HG03064 (cell line): ENCODE measurements around the gene ETV7.
"Not testable (repeated sequence)": the region's sequence is repeated elsewhere in the genome, so short reads cannot be mapped to it uniquely, and the experiment has no call there.

Source experiments
- ATAC-seq: cut with Tn5 transposase; IDR thresholded peaks from one replicate; pipeline ENCODE4 v1.9.1; 2021; ENCODE audit warnings: low read depth; ENCODE audit not compliant: unreplicated experiment

The ETV7 gene

DNA sequence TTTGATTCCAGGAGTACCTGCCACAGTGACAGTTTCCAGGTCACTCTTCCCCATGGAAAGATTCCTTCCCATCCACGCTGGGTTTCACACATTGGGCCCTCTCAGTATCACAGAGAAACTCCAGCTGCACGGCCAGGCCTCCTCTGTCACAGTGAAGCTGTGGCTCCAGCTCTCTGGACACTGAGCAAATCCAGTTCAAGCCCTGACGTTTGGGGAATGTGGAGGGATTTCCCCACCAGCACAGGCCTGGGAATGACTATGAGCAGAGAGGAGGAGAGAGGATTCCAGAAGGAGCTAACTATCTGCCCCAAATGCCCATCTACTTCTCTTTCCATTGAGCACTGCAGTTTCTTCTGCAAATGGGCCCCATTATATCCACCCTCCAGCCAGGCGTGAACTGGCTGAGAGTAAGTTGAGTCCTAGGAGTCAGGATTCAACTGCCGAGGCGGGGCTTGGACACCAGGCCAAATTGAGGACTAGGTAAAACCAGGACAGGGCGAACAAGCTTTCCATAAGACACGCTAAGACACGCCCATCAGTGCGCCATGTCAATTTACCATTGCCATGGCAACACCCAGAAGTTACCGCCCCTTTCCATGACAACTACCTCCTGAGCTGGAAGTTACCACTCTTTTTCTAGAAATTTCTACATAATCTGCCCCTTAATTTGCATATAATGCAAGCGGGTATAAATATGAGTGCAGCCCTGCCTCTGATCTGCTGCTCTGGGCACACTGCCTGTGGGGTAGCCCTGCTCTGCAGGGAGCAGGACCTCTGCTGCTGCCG is 41.6 kb downstream of the ETV7 start:
- ATAC-seq = no peak

- no peak for ATAC-seq
These were observed 44.3 kb downstream of the ETV7 start for GRCh38 chr6:36343109-36343680.

- no peak for ATAC-seq
These were observed 46.6 kb downstream of the ETV7 start for GRCh38 chr6:36340618-36341454.

DNA sequence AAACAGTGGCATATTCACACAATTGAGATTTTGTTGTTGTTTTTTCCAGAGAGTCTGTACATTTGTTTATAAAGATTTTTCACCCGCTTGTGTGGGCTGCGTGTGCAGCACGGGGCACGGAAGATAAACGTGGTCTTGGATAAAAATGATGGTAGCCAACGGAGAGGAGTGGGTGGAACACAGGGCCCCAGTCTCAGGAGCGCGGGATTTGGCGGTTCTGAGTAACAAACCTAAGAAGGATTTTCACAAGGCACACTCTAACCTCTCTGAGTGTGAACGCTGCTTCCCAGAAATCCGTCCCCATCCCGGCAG is 47.2 kb downstream of the ETV7 start:
- no peak for ATAC-seq

DNA sequence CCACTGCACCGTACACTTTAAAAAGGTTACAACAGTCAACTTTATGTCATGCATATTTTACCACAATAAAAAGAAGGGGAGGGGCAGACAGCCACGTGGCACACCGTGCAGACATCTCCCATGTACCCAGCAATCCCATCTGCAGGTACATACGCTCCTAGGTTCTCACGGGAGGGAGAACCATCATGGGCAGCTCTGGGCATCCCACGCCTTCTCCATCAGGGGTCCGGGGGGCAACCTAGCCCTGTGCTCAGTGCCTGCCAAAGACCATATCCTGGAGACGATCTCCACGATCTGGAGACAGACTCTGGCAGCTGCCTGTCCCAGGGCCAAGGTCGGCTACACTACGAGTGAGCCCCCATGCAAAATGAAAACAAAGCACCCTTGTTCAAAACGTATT is 48.3 kb downstream of the ETV7 start:
- no peak for ATAC-seq

- not testable (repeated sequence) for ATAC-seq
These were observed 49.2 kb downstream of the ETV7 start for GRCh38 chr6:36338223-36338622.

GRCh38 chr6:36337814-36338213 is 49.7 kb downstream of the ETV7 start:
- no peak for ATAC-seq

GRCh38 chr6:36336779-36337241 is 50.7 kb downstream of the ETV7 start, which contains the start of gene BNIP5:
BNIP5 (minus strand) TSS chr6:36336888; CDS start chr6:36330690, 6,198 bp downstream.
- ATAC-seq = no peak

DNA sequence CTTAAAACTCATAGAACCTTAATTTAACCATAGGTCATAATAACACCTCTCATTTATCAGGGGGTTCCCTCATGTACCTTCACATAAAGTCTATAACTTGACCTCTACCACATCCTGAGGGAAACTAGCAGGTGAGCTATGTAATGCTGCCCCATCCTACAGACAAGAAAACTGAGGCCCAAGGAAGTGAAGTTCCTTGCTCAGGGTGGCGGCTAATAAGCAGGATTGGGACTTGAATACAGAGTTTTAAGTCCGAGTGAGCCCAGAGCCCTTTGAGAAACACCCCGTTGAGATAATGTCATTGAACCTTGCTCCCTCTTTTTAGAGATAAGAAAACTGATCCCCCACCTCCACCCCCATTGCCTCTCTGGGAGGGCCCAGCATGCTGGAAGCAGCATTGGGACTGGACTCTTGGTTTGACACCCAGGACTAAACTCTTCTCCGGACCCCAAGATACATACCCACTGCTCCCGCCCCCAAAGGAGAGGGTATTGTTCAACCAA is 51.2 kb downstream of the ETV7 start:
- ATAC-seq = no peak

DNA sequence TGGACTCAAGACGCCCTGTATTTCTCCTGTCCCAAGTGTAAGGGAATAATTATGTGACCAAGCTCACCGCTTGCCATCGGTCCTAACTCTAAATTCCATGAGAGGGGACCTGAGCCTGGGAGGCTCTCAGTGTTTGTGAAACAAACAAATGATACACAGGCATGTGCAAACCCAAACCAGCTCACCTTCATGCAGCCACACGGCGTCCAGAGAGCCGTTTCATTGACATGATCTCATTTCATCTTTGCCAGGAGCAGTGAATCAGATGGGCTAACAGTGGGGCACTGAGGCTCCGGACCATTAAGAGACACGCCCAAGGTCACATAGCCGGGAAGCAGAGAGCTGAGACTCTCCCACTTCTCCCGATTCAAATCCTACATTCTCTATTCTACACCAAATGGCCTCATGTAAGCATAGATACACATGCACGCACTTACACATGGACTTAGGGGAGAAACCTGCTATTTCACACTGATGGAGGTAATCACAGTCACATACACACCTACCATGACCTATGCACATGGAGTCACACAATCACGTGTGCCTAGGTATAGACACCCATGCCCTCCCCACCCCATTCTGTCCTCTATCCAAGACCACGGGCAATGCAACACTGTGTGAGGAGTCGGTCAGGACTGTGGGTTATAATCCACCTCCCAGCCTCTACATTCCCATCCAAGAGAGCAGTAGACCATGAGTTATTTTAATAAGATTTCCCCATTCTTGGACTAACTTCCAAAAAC is 51.8 kb downstream of the ETV7 start:
- ATAC-seq = no peak

- no peak for ATAC-seq
These were observed 52.5 kb downstream of the ETV7 start for GRCh38 chr6:36334832-36335459.

- no peak for ATAC-seq
These were observed 53.3 kb downstream of the ETV7 start for GRCh38 chr6:36333931-36334725.

DNA sequence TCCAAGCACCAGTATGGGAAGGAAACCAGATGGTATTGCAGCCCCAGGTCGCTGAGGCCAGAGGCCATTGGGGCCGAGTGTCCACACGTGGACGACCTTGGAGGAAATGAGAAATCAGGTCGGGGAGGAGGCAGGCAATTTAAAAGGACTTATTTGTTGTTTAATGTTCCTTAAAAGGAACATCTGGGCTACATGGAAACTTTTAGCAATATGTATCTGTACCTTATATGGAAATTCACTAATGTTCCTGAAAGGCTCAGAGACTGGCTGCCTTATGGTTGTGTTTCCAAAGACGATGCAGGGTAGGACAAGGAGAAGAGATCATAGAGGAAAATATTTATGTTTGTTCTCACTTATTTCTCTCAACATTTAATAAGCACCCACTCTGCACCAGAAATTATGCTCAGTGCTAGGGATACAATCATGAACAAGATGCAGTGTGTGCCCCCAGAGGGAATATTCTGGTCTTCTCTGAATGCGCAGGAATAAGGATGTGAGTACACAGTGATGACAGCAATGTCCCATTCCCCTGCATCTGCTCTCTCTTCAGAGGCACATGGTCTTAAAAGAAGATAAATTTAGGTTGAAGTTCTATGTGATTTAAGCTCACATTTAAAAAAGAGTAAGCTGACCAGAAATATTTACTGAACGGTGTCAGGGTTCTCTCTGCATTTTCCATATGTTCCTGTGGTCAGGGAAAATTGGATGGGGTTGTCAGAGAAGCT is 54.1 kb downstream of the ETV7 start:
- no peak for ATAC-seq

DNA sequence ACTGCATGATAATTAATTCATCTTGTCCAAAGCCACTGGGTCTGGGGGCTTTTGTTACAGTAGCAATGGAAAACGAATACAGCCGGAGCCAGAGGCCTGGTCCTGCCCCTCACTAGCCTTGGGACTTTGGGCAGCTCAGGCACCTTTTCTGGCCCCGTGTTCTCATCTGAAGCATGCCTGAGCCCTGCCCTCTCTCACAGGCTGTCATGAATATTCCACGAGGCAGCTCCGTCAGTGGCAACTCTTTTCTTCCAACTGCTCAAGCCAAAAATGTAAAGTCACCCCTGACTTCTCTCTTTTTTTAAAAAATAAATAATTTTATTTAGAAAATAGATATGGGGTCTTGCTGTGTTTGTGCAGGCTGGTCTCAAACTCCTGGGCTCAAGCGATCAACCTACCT is 56.1 kb downstream of the ETV7 start:
- no peak for ATAC-seq

DNA sequence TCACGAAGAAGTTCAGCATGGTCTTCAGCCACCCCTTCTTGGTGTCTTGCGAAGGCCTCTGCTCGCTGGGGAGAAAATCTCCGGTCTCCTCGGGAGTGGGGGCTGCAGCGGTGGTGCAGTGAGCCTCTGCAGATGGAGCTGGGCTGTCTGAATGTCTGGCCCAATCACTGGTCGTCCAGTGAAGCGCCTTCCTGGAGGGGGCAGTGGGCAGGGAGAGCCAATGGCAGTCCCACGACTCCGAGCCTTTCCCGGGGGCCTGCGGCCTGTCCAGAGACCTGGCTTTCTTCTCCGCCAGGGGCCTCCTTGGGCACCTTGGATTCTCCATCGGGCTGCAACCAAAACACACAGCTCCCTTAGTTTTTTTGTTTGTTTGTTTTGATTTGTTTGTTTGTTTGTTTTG is 57.1 kb downstream of the ETV7 start:
- no peak for ATAC-seq

DNA sequence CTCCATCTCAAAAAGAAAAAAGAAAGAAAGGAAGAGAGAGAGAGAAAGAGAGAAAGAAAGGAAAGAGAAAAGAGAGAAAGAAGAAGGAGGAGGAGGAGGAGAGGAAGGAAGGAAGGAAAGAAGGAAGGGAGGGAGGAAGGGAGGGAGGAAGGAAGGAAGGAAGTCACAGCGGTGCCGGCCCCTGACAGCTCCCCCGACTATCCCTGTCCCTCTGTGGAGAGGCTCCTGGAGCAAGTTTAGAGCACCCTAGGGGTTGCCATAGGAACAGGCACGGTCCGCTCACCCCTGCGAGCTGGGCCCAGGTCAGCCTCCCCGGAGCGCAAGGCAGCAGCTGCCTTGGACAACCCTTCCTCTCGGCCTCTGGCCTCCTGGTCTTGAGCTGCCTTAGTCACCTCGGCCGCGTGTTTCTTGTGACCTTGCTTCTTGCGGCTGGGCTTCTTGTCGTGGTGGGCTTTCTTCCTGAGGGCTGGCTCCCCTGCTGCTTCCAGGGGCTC is 57.6 kb downstream of the ETV7 start:
- ATAC-seq = no peak

DNA sequence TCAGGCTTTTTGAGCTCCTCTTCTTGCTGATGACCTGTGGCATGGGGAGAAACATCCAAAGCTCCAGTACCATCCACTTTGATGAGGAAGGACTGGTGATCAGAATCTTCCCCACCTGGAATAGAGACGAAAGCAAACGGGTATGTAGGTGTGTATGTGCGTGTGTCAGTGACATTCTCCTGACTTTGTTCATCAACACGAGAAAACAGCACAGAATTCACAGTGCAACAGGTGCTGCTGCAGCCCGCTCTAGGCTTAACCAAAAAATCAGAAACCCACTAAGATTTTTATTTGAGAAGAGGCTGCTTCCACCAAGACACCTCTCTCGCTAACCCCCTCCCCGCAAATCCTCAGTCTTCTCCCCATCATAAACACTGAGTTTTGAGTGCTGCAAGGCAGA is 58.9 kb downstream of the ETV7 start:
- ATAC-seq = no peak

GRCh38 chr6:36327919-36328236 is 59.6 kb downstream of the ETV7 start:
- no peak for ATAC-seq
